CD4-positive, alpha-beta T cell treated with Interleukin-17A for 4 hours (primary cell): ENCODE data around the gene ARL4D.
"Not testable (repeated sequence)": the region's sequence is repeated elsewhere in the genome, so short reads cannot be mapped to it uniquely, and the experiment has no call there.

ENCODE experiments used
- DNase-seq: peaks from one replicate; pipeline ENCODE4 v3.0.0-alpha.2; 2020; ENCODE audit warnings: mixed read lengths

The ARL4D gene

DNA sequence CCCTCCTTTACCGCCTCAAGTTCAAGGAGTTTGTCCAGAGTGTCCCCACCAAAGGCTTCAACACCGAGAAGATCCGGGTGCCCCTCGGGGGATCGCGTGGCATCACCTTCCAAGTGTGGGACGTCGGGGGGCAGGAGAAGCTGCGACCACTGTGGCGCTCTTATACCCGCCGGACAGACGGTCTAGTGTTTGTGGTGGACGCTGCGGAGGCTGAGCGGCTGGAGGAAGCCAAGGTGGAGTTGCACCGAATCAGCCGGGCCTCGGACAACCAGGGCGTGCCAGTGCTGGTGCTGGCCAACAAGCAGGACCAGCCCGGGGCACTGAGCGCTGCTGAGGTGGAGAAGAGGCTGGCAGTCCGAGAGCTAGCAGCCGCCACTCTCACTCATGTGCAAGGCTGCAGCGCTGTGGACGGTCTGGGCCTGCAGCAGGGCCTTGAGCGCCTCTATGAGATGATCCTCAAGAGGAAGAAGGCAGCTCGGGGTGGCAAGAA, 1.1 kb downstream of the ARL4D start:
- no peak for DNase-seq

DNA sequence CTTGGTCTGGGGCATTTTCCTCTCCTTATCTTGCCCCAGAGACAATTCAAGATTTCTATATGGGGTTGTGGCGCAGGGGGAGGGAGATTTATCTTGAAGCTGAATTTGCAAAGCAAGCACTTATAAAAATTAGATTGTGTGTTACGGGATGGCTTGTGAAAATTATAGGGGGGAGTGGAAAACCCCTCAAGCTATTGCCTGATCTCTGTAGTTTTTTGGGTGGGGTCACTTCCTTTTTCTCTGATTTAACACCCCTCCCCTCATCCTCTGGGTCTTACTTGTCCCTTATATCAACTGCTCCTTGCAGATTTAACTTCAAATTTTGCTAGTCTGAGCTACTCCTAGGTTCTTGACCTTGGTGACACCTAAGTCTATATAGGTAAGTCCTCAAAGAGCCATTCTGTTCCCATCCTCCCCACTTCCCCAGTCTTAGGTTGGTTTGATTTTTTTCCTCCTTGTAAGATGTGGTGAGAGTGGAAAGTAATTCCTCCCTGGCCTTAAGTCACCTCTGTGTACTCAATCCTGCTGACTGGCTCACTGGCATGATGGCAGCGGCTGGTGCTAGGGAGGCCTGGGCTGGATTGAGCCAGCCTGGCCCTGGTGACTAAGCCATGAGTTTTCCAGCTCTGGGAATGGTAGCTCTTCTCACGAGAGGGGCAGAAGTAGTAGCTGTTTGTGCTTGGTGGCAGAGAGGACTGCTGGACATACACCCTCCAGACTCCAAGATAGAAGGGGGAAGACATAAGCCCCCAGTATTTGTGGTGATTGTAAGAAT, 2.3 kb downstream of the ARL4D start:
- no peak for DNase-seq

DNA sequence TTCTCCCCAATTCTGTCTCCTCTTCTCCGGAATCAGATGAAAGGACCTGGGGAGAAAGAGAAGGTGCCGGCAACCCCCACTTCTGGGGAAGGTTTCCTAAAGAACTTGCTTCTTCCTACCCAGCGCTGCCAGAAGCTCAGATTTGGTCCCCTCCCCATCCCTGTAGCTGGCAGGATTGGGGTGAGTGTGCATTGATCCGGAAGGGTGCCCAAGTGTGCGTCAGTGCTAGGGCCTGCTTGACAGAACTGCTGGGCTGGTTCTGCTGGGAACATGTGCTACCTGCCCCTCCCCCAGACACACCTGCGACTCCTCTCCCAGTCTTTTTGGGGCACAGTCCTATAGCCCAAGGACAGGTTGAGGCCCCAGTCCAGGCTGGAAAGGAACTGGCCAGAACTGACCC, 3.3 kb downstream of the ARL4D start:
- DNase-seq = no peak

GRCh38 chr17:43402567-43402966, 3.8 kb downstream of the ARL4D start:
- no peak for DNase-seq

GRCh38 chr17:43403846-43404245, 5.1 kb downstream of the ARL4D start:
- no peak for DNase-seq

GRCh38 chr17:43405861-43406260, 7.1 kb downstream of the ARL4D start:
- DNase-seq = no peak

DNA sequence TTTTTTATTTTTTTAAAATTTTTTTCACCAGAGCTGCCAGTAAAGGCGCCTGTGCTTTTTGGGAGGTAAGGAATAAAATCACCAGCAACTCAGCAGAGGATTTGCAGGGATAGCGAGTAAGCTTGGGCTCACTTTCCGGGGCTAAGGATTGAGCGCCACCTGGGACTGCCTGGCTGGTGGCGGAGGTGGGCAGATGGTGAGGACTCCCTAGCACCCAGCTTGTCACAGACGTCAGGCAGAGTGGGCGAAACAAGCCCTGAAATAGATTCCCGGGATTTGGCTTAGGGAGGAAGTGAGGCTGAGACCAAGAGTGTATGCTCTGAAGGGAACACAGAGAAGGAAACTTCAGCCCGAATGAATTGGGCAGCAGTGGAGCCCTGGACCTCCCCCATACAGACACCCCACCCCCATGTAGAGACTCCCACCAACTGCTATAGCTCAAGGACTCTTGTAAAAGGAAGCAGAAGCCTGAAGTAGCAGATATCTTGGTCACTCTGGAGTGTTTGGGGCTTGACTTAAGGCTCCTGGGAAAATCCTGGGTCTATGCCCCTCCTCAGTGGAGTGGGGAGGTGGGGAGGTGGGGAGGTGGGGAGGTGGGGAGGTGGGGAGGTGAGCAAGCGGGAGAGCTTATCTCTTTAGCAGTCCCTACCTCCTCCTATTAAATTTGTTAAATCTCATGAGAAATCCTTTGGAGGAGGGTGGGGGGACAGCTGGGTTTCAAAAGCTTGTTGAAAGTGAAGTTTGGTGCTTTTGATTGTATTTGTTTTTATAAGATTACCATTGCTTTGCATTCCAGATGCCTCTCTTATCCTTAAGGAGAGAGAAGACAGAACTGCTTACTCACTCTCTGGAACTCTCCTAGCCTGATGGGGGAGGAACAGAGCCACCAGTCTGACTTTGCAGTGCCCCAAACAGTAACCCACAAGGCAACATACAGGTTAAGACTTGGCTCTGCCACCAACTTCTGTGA, 8.2 kb downstream of the ARL4D start:
- no peak for DNase-seq

DNA sequence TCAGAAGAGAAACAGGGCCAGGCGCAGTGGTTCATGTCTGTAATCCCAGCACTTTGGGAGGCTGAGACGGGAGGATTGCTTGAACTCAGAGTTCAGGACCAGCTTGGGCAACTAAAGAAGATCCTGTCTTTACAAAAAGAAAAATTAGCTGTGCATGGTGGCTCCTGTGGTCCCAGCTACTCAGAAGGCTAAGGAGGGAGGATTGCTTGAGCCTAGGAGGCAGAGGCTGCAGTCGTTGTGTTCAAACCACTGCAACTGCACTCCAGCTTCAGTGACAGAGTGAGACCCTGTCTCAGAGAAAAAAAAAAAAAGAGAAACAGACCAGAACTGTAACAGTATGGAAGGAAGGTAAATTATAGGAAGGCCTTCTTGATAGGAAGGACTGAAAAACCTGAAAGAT, 10.3 kb downstream of the ARL4D start:
- no peak for DNase-seq

- no peak for DNase-seq
Observed at GRCh38 chr17:43410557-43411368, 12.0 kb downstream of the ARL4D start.

GRCh38 chr17:43411369-43411677, 12.5 kb downstream of the ARL4D start:
- DNase-seq = no peak

DNA sequence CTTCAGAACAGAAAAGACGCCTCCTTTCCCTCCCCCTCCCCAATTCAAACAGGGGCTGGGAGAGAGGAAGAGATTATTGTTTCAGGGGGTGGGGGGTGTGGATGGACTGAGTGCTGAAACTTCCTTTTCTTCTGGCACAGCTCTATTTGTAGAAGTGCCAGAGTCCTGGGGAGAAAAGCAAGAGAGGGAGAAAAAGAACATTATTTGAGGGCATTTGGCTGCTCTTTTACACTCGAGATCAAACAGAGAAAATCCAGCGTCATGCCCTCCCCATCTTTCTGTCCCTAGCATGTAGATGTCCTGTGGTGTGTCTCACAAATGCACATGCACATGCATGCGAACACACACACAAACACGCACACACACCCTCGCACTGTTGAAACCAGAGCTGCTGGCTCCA, 13.0 kb downstream of the ARL4D start:
- DNase-seq = no peak

- DNase-seq = no peak
Observed at GRCh38 chr17:43412166-43412565, 13.4 kb downstream of the ARL4D start.

DNA sequence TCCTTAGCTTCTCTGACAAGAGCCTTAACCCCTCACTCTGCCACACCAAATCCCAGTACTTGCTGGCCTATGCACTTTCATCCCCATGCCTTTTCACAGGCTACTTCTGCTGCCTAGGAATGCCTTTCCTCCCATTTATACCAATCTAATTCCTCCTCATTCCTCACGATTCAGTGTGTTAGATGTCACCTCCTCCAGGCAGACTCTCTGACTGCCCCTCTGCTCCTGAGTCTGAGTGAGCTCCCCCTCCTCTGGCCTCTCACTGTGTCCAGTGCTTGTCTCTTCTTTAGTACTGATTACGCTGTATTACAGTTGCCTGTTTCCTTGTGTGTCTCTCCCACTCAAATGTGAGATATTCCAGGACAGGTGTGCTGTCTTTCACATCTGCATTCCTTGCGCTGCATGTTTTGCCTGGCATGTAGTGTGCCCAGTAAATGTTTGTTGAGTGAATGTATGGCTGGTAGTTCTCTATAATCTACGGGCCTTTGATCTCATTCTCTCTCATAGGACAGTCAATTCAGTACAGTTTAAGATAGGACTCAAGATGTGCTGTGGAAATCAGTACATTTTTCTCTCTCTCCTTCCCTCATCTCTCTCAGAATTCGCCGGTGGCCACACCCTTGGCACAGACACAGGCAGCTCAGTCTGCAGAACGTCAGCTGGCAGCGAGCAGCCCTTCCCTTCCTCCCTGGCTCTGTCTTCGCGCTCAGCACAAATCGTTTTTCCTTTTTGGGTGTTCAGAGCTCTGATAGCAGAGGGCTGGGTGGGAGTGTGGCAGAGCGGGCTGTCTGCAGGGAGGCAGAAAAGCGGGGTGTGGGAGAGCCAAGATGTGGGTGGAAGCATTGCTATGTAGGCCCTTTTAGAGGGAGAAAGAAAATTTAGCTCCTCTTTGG, 18.5 kb downstream of the ARL4D start:
- DNase-seq = no peak

GRCh38 chr17:43418441-43419374, 19.9 kb downstream of the ARL4D start:
- no peak for DNase-seq

DNA sequence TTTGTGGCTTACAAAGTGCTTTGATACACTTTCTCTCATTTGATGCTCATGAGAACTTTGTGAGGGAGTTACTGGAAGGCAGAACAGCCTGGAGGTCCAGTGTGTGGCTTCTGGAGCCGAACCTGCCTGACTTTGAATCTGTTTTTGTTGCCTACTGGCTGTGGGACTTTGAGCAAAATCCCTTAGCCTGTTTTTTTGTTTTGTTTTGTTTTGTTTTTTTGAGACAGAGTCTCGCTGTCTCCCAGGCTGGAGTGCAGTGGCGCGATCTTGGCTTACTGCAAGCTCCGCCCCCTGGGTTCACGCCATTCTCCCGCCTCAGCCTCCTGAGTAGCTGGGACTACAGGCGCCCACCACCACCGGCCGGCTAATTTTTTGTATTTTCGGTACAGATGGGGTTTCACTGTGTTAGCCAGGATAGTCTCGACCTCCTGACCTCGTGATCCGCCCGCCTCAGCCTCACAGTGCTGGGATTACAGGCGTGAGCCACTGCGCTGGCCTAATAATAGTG, 20.6 kb downstream of the ARL4D start:
- DNase-seq = not testable (repeated sequence)

GRCh38 chr17:43423777-43424455, 25.1 kb downstream of the ARL4D start:
- no peak for DNase-seq

DNA sequence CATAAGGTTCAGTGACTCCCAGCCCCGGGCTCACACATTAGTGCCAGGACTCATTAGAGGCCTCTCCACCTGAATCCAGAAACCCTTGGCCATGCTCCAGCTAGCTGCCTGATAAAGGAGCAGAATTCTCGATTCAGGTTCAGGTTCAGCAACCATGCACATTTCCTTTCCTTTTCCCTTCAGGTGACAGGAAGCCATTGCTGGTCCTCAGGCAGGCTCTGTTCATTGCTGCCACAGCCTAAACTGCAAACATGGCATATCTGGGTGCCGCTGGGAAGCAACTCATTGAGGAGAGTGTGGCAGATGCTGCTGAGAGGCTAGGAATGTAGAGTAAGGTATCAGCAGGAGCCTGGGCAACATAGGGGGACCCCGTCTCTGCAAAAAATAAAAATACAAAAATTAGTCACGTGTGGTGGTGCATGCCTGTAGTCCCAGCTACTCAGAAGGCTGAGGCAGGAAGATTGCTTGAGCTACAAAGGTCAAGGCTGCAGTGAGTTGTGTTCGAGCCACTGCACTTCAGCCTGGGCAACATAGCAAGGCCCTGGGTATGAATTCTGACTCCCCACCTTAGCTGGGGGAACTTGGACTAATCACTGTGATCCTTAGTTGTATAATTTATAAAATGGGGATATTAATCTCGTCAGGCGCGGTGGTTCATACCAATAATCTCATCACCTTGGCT, 28.7 kb downstream of the ARL4D start:
- DNase-seq = no peak

- DNase-seq = no peak
Observed at GRCh38 chr17:43428524-43428923, 29.7 kb downstream of the ARL4D start.

GRCh38 chr17:43430936-43431713, 32.3 kb downstream of the ARL4D start:
- DNase-seq = no peak
